ENCODE measurements around the gene RESF1. TPM values are rescaled to one million over a fixed set of nuclear protein-coding genes. Genes with fewer than 3 reads are reported as not detected.
"Not testable (repeated sequence)": the region's sequence is repeated elsewhere in the genome, so short reads cannot be mapped to it uniquely, and the experiment has no call there.

Gene RESF1
- total RNA-seq, 1 experiment from 2014 or later = 14.8 TPM

GRCh38 chr12:31931796-31932715, 27.2 kb upstream of the RESF1 start:
- no peak overlapping the region for H3K27ac ChIP-seq (ENCODE audit: low read length)
- ChIA-PET POLR2A (ENCODE audit: unreplicated experiment) (no interaction called here), CTCF (no interaction called here)
- H3K4me3 ChIP-seq (ENCODE audit: low read length) = no peak overlapping the region
- H3K9me2 ChIP-seq (replicated peaks; ENCODE audit: low read length) = no peaks in the 10 kb centered on the region
- DNase-seq = no peak
- no TSS peak for BruUV-seq (replicated peaks)
- no peak overlapping the region for H3K9ac ChIP-seq (ENCODE audit: low read length)
- no peaks in the 10 kb centered on the region for H3K79me2 ChIP-seq (ENCODE audit: low read length)
- H3F3A ChIP-seq (ENCODE audit: low read length, unreplicated experiment) = no peaks in the 10 kb centered on the region
- H4K20me1 ChIP-seq (ENCODE audit: low read length) = no peaks in the 10 kb centered on the region
- H3K4me2 ChIP-seq (ENCODE audit: low read length) = no peak overlapping the region
- TF ChIP-seq CTCF (conservative IDR thresholded peaks at IDR 0.05; ENCODE audit: low read depth, low read length) (no peak), EZH2phosphoT487 (IDR thresholded peaks at IDR 0.05; ENCODE audit: borderline replicate concordance, low read length) (no peak), EZH2 (IDR thresholded peaks at IDR 0.05; ENCODE audit: low read length, unreplicated experiment) (no peak)
- H3K27me3 ChIP-seq (ENCODE audit: low read length) = no peaks in the 10 kb centered on the region
- H3K9me3 ChIP-seq (ENCODE audit: low read length) = no peaks in the 10 kb centered on the region
- H2AFZ ChIP-seq (ENCODE audit: low read length) = no peak overlapping the region
- intact Hi-C loops (cut with micrococcal nuclease) = no loop called here
- H3K4me1 ChIP-seq (ENCODE audit: insufficient read depth, low read length) = no peaks in the 10 kb centered on the region
- no peak for ATAC-seq
- H3K36me3 ChIP-seq (ENCODE audit: low read depth, low read length) = no peaks in the 10 kb centered on the region

- Histone ChIP-seq H3K36me3 (ENCODE audit: low read depth, low read length) (no peaks in the 10 kb centered on the region), H3K9me2 (replicated peaks; ENCODE audit: low read length) (no peaks in the 10 kb centered on the region), H3F3A (ENCODE audit: low read length, unreplicated experiment) (no peaks in the 10 kb centered on the region), H3K9ac (ENCODE audit: low read length) (no peak overlapping the region), H3K9me3 (ENCODE audit: low read length) (no peaks in the 10 kb centered on the region), H3K4me1 (ENCODE audit: insufficient read depth, low read length) (no peaks in the 10 kb centered on the region), H3K79me2 (ENCODE audit: low read length) (no peaks in the 10 kb centered on the region), H2AFZ (ENCODE audit: low read length) (no peak overlapping the region), H4K20me1 (ENCODE audit: low read length) (no peaks in the 10 kb centered on the region), H3K27ac (ENCODE audit: low read length) (no peak overlapping the region), H3K4me3 (ENCODE audit: low read length) (no peak overlapping the region), H3K27me3 (ENCODE audit: low read length) (no peaks in the 10 kb centered on the region), H3K4me2 (ENCODE audit: low read length) (no peak overlapping the region)
- no peak for ATAC-seq
- no TSS peak for BruUV-seq (replicated peaks)
- intact Hi-C loops (cut with micrococcal nuclease) = no loop called here
- POLR2A ChIA-PET (ENCODE audit: unreplicated experiment) = no interaction called here
- CTCF ChIA-PET = no interaction called here
- TF ChIP-seq EZH2phosphoT487 (IDR thresholded peaks at IDR 0.05; ENCODE audit: borderline replicate concordance, low read length) (no peak), CTCF (conservative IDR thresholded peaks at IDR 0.05; ENCODE audit: low read depth, low read length) (no peak), EZH2 (IDR thresholded peaks at IDR 0.05; ENCODE audit: low read length, unreplicated experiment) (no peak)
- DNase-seq = no peak
These were observed 14.9 kb upstream of the RESF1 start for GRCh38 chr12:31944299-31944698.

GRCh38 chr12:31947971-31948370, 11.2 kb upstream of the RESF1 start:
- Histone ChIP-seq H3K9me3 (ENCODE audit: low read length) (no peaks in the 10 kb centered on the region), H3K9ac (ENCODE audit: low read length) (no peak overlapping the region), H3K4me3 (ENCODE audit: low read length) (no peak overlapping the region), H3K4me2 (ENCODE audit: low read length) (no peak overlapping the region), H3K27me3 (ENCODE audit: low read length) (no peaks in the 10 kb centered on the region), H3K36me3 (ENCODE audit: low read depth, low read length) (no peaks in the 10 kb centered on the region), H3K4me1 (ENCODE audit: insufficient read depth, low read length) (no peaks in the 10 kb centered on the region), H3K9me2 (replicated peaks; ENCODE audit: low read length) (no peaks in the 10 kb centered on the region), H3K27ac (ENCODE audit: low read length) (no peak overlapping the region), H4K20me1 (ENCODE audit: low read length) (no peaks in the 10 kb centered on the region), H2AFZ (ENCODE audit: low read length) (no peak overlapping the region), H3F3A (ENCODE audit: low read length, unreplicated experiment) (no peaks in the 10 kb centered on the region), H3K79me2 (ENCODE audit: low read length) (no peaks in the 10 kb centered on the region)
- POLR2A ChIA-PET (ENCODE audit: unreplicated experiment) = no interaction called here
- ATAC-seq (no peak), DNase-seq (no peak)
- TF ChIP-seq EZH2 (IDR thresholded peaks at IDR 0.05; ENCODE audit: low read length, unreplicated experiment) (no peak), EZH2phosphoT487 (IDR thresholded peaks at IDR 0.05; ENCODE audit: borderline replicate concordance, low read length) (no peak), CTCF (conservative IDR thresholded peaks at IDR 0.05; ENCODE audit: low read depth, low read length) (no peak)
- intact Hi-C loops (cut with micrococcal nuclease) = no loop called here
- CTCF ChIA-PET = no interaction called here
- BruUV-seq (replicated peaks) = no TSS peak

- CTCF ChIA-PET; ATAC-seq; H3K4me1 ChIP-seq (ENCODE audit: insufficient read depth, low read length); H3K9me2 ChIP-seq (replicated peaks; ENCODE audit: low read length); H3K79me2 ChIP-seq (ENCODE audit: low read length); BruUV-seq (replicated peaks); H3F3A ChIP-seq (ENCODE audit: low read length, unreplicated experiment); H3K9me3 ChIP-seq (ENCODE audit: low read length); H3K36me3 ChIP-seq (ENCODE audit: low read depth, low read length); H2AFZ ChIP-seq (ENCODE audit: low read length); DNase-seq; H3K9ac ChIP-seq (ENCODE audit: low read length); H4K20me1 ChIP-seq (ENCODE audit: low read length); H3K4me3 ChIP-seq (ENCODE audit: low read length); H3K4me2 ChIP-seq (ENCODE audit: low read length); H3K27ac ChIP-seq (ENCODE audit: low read length); H3K27me3 ChIP-seq (ENCODE audit: low read length); intact Hi-C loops (cut with micrococcal nuclease): not testable (repeated sequence)
- POLR2A ChIA-PET (ENCODE audit: unreplicated experiment) = interaction anchor here (0.5 kb wide), 1 partner anchor 158 kb away, joined by 3 read pairs; no protein-coding TSS in a partner anchor
These were observed 10.4 kb upstream of the RESF1 start for GRCh38 chr12:31948697-31949359.

Data from PC-3 (cell line).